Vein endothelial cell (primary cell): Measurements from ENCODE around the gene PCDHGB4. TPM values are rescaled to one million over a fixed set of nuclear protein-coding genes. Genes with fewer than 3 reads are reported as not detected.

Experiments
- total RNA-seq: library from RNA; depleted of rRNA; stranded (reverse); fragments of >200 nt; gene quantifications from 2 replicates; pipeline ENCODE4 v1.2.3, GENCODE V29; 2012

PCDHGB4 gene
- 15.0 and 15.2 TPM in 2 replicates for total RNA-seq

GRCh38 chr5:141387557-141388311 lies at the start of gene PCDHGB4:
Gene PCDHGB4, plus strand, starts transcription at chr5:141387698. Its CDS starts 187 bp downstream, at chr5:141387885.

GRCh38 chr5:141338538-141339306 lies 48.8 kb upstream of the PCDHGB4 start, which contains the start of gene PCDHGA2:
Gene PCDHGA2, plus strand, starts transcription at chr5:141338760.

GRCh38 chr5:141343242-141343952 lies 44.1 kb upstream of the PCDHGB4 start, which contains the start of gene PCDHGA3:
Gene PCDHGA3, plus strand, starts transcription at chr5:141343829. Its CDS starts 205 bp downstream, at chr5:141344034.

GRCh38 chr5:141349917-141350619 lies 37.4 kb upstream of the PCDHGB4 start, which contains the start of gene PCDHGB1:
Gene PCDHGB1, plus strand, starts transcription at chr5:141350099. Its CDS starts 162 bp downstream, at chr5:141350261.

GRCh38 chr5:141354900-141355469 lies 32.5 kb upstream of the PCDHGB4 start, which contains the start of gene PCDHGA4:
Gene PCDHGA4, plus strand, starts transcription at chr5:141355021. Its CDS starts 87 bp downstream, at chr5:141355108.

GRCh38 chr5:141359790-141360426 lies 27.6 kb upstream of the PCDHGB4 start, which contains the start of gene PCDHGB2:
Gene PCDHGB2, plus strand, starts transcription at chr5:141359994. Its CDS starts 142 bp downstream, at chr5:141360136.

GRCh38 chr5:141363952-141364660 lies 23.4 kb upstream of the PCDHGB4 start, which contains the start of gene PCDHGA5:
Gene PCDHGA5, plus strand, starts transcription at chr5:141364162. Its CDS starts 169 bp downstream, at chr5:141364331.

GRCh38 chr5:141369994-141370848 lies 17.3 kb upstream of the PCDHGB4 start, which contains the start of gene PCDHGB3:
Gene PCDHGB3, plus strand, starts transcription at chr5:141370242. Its CDS starts 153 bp downstream, at chr5:141370395.

GRCh38 chr5:141373673-141374317 lies 13.7 kb upstream of the PCDHGB4 start, which contains the start of gene PCDHGA6:
Gene PCDHGA6, plus strand, starts transcription at chr5:141373891. Its CDS starts 193 bp downstream, at chr5:141374084.

GRCh38 chr5:141382469-141383294 lies 4.8 kb upstream of the PCDHGB4 start, which contains the start of gene PCDHGA7:
Gene PCDHGA7, plus strand, starts transcription at chr5:141382742. Its CDS starts 158 bp downstream, at chr5:141382900.

GRCh38 chr5:141392429-141393198 lies 5.1 kb downstream of the PCDHGB4 start, which contains the start of gene PCDHGA8:
Gene PCDHGA8, plus strand, starts transcription at chr5:141392633. Its CDS starts 181 bp downstream, at chr5:141392814.

GRCh38 chr5:141397756-141398551 lies 10.5 kb downstream of the PCDHGB4 start, which contains the start of gene PCDHGB5:
Gene PCDHGB5, plus strand, starts transcription at chr5:141397947. Its CDS starts 181 bp downstream, at chr5:141398128.

GRCh38 chr5:141402553-141403243 lies 15.2 kb downstream of the PCDHGB4 start, which contains the start of gene PCDHGA9:
Gene PCDHGA9, plus strand, starts transcription at chr5:141402778. Its CDS starts 175 bp downstream, at chr5:141402953.

GRCh38 chr5:141407790-141408505 lies 20.4 kb downstream of the PCDHGB4 start, which contains the start of gene PCDHGB6:
Gene PCDHGB6, plus strand, starts transcription at chr5:141408021. Its CDS starts 182 bp downstream, at chr5:141408203.

